ENCODE results near the gene ETV4.
"Not testable (repeated sequence)": the region's sequence is repeated elsewhere in the genome, so short reads cannot be mapped to it uniquely, and the experiment has no call there.

GRCh38 chr17:43509440-43509839, 36.7 kb downstream of the ETV4 start:
- TF ChIP-seq, protein P1, sequence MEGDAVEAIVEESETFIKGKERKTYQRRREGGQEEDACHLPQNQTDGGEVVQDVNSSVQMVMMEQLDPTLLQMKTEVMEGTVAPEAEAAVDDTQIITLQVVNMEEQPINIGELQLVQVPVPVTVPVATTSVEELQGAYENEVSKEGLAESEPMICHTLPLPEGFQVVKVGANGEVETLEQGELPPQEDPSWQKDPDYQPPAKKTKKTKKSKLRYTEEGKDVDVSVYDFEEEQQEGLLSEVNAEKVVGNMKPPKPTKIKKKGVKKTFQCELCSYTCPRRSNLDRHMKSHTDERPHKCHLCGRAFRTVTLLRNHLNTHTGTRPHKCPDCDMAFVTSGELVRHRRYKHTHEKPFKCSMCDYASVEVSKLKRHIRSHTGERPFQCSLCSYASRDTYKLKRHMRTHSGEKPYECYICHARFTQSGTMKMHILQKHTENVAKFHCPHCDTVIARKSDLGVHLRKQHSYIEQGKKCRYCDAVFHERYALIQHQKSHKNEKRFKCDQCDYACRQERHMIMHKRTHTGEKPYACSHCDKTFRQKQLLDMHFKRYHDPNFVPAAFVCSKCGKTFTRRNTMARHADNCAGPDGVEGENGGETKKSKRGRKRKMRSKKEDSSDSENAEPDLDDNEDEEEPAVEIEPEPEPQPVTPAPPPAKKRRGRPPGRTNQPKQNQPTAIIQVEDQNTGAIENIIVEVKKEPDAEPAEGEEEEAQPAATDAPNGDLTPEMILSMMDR (conservative IDR thresholded peaks at IDR 0.05; ENCODE audit: low read depth, low read length), result not testable (repeated sequence)
- TF ChIP-seq EZH2phosphoT487 (IDR thresholded peaks at IDR 0.05; ENCODE audit: borderline replicate concordance, low read length), result not testable (repeated sequence)
